BLaER1 treated with 17β-estradiol and CSF1 and Interleukin-3, amounts not matched to agents 10 nM and 100 nM (cell line): Measurements from ENCODE around the gene LPCAT3.
A peak's percentile ranks its signal among the peaks of the same experiment; 100 is the strongest.

Experiments used
- H3K27ac ChIP-seq, 11 experiments: shearing (Covaris generic); formaldehyde crosslinking; 2 replicates each; pipeline ENCODE4 v1.8.1; 2022
- H3K27me3 ChIP-seq, 11 experiments: shearing (Covaris generic); formaldehyde crosslinking; 2 replicates each; pipeline ENCODE4 v1.8.1; 2022
- H3K36me3 ChIP-seq, 11 experiments: shearing (Covaris generic); formaldehyde crosslinking; 2 replicates each; pipeline ENCODE4 v1.8.1; 2022
- H3K4me1 ChIP-seq, 10 experiments: shearing (Covaris generic); formaldehyde crosslinking; 2 replicates each; pipeline ENCODE4 v1.8.1; 2022
- H3K4me2 ChIP-seq, 11 experiments: shearing (Covaris generic); formaldehyde crosslinking; 2 replicates each; pipeline ENCODE4 v1.8.1; 2022
- H3K4me3 ChIP-seq, 10 experiments: shearing (Covaris generic); formaldehyde crosslinking; 2 replicates each; pipeline ENCODE4 v1.8.1; 2022
- H3K9ac ChIP-seq, 11 experiments: shearing (Covaris generic); formaldehyde crosslinking; 2 replicates each; pipeline ENCODE4 v1.8.1; 2022
- H3K9me3 ChIP-seq, 11 experiments: shearing (Covaris generic); formaldehyde crosslinking; replicated peaks in 1 of 11; 2 replicates each; pipeline ENCODE4 v1.8.1; 2022
- H4K20me1 ChIP-seq, 11 experiments: shearing (Covaris generic); formaldehyde crosslinking; 2 replicates each; pipeline ENCODE4 v1.8.1; 2022
- Cebpa-rat ChIP-seq, 11 experiments: shearing (Covaris generic); IDR thresholded peaks; 2 replicates each; pipeline ENCODE4 v1.8.1; 2022

The LPCAT3 gene

DNA sequence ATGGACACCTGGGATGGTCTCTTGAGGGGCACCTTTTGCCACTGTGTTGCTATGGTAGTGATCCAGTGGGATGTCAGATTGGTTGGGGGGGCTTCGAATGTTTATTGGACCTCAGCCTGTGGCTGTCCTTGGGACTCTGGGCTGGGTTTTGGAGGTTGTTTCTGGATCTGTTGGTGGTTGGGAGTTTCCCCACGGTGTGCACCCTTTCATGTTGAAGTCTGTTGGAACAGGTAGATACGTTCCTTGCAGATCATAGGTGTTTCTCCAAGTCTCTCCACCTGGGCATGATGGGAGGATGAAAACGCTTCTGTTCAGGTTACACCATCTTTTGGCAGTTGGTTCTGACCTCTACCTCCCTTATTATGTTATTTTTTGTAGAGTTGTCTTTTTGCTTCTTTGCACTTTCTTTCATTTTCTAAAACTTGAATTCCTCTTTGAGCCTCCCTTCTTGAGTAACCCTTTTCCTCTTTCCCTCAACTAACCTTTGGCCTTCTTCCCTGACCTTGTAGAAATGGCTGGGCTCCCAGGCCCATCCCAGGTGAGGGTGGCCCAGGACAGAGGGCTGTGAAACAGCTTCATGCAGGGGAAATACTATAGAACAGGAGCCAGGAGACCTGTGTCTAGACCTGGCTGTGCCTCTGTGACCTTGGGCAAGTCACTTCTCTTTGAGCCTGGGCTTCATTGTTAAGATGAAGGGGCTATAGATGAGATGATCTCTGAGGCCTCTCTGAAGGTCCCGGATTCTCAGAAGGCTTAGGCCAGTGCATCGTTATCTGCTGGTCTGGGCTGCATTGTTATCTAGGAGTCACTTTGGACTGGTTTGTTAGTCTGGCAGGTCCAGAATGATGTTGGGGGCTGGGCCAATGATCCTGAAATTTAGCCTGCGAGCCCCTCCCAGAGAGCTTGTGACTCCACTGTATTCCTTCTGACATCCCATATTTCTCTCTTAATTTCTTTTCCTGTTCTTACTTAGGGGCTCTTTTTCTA, 88.5 kb downstream of the LPCAT3 start:
- peaks cover 5 to 53% (median 31%) of the 10 kb centered on the region in 11 experiments; a peak in 18 of 22 replicates for H4K20me1 ChIP-seq

DNA sequence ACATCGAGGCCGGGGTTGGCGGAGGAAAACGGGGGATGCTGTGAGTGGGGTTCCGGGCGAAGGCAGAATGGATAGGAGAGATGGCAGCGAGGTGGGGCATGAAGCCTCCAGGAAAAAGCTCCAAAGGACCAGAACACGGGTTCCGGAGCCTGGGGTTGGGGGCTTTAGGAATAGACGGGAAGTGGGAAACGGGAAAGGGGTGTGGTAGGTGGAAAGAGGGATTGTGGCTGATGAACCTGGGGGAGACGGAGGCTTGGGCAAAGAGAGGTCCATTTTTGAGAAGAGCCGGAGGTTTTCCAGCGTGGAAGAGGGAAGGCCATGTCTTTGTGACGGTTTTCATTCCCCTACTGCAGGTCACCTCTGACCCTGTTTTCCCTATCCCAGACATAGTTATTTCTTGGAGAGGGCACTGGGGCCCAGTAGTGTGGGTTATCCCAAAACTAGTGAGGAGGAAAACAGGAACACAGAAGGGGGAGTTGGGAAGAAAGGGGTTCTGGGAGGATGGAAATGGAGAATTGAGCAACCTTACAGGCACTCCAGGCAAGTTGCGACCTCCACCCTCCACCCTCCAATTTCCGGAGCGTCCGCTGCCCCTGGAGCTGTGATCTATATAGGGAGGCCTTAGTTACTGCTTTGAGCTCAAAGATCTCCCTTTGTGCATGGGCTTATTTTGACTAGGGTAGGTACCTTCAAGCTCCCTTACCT, 89.4 kb downstream of the LPCAT3 start:
- Histone ChIP-seq H3K4me1 (peaks cover 69 to 87% (median 82%) of the 10 kb centered on the region in 10 experiments), H3K27ac (peak overlapping the region; percentile 86 to 95 (median 89)), H3K4me2 (peak overlapping the region; percentile 85 to 98 (median 94)), H3K9me3 (no peaks in the 10 kb centered on the region), H4K20me1 (peaks cover 5 to 46% (median 31%) of the 10 kb centered on the region in 11 experiments; a peak in 18 of 22 replicates), H3K27me3 (no peaks in the 10 kb centered on the region), H3K4me3 (peak overlapping the region; percentile 69 to 82 (median 78)), H3K9ac (peak overlapping the region; percentile 88 to 93 (median 91)), H3K36me3 (peaks cover 6 to 22% (median 9%) of the 10 kb centered on the region in 11 experiments)
- TF ChIP-seq Cebpa-rat (IDR thresholded peaks at IDR 0.05), result no peak

More for the DNA sequence above, 88.5 kb downstream of the LPCAT3 start:
- no peak for TF ChIP-seq Cebpa-rat (IDR thresholded peaks at IDR 0.05)
- Histone ChIP-seq H3K9me3 (no peaks in the 10 kb centered on the region), H3K4me2 (peak overlapping the region; percentile 85 to 98 (median 94)), H3K4me3 (peak overlapping the region; percentile 69 to 82 (median 78)), H3K27me3 (no peaks in the 10 kb centered on the region), H3K27ac (peak overlapping the region in 6 of 11 experiments; percentile 1 to 95 (median 90); a peak in 6 of 22 replicates), H3K9ac (peak overlapping the region; percentile 88 to 93 (median 91)), H3K36me3 (peaks cover 15 to 31% (median 18%) of the 10 kb centered on the region in 11 experiments), H3K4me1 (peaks cover 70 to 87% (median 82%) of the 10 kb centered on the region in 10 experiments)

DNA sequence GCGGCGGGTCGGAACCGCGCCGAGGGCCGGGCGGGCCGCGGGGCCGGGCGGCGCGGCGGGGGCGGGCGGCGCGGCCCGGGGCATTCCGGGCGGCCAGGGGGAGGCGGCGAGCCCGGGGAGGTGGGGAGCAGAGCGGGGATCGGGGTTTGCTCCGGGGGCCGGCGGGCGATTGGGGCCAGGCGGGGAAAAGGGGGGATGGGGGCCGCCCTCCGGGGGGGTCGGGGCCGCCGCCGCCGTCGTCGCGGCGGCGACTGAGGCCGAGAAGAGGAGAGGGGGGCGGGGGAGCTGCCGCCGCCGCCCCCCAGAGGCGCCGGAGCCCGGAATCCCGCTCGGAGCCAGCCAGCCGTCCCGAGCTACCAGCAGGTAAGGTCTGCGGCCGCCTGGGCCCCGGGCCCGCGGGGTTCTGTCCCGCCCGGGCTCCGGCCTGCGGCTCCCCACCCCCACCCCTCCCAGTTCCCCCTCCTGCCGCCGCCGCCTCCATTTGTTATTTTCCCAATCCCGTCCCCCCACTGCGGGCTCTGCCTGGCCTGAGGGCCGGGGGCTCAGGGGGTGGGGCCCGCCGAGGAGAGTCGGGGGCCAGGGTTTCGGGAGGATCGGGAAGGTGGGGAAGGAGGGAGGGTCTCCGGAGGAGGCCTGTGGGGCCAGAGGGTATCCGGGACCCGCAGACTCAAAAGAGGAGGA, 90.1 kb downstream of the LPCAT3 start:
- peak overlapping the region; percentile 86 to 95 (median 89) for H3K27ac ChIP-seq
- peaks cover 70 to 87% (median 82%) of the 10 kb centered on the region in 10 experiments for H3K4me1 ChIP-seq
- no peak for TF ChIP-seq Cebpa-rat (IDR thresholded peaks at IDR 0.05)

GRCh38 chr12:6927379-6928021, 90.8 kb downstream of the LPCAT3 start, which contains the start of gene ATN1:
TSS of gene ATN1 (plus strand) at chr12:6927959. CDS start at chr12:6934002, 6,043 bp downstream.
- peak within 1 kb of the TSS; percentile 69 to 82 (median 78) for H3K4me3 ChIP-seq
- H3K4me1 ChIP-seq, result peaks cover 72 to 88% (median 82%) of the 10 kb centered on the region in 10 experiments
- no peaks in the 10 kb centered on the region for H3K27me3 ChIP-seq
- H3K9ac ChIP-seq, result peak within 1 kb of the TSS; percentile 88 to 93 (median 91)
- H3K36me3 ChIP-seq, result peaks cover 0 to 12% (median 0%) of the 10 kb centered on the region in 11 experiments; a peak in 3 of 22 replicates
- H4K20me1 ChIP-seq, result peaks cover 5 to 34% (median 24%) of the 10 kb centered on the region in 11 experiments; a peak in 18 of 22 replicates
- H3K27ac ChIP-seq, result peak within 1 kb of the TSS; percentile 86 to 95 (median 89)
- no peaks in the 10 kb centered on the region for H3K9me3 ChIP-seq
- TF ChIP-seq Cebpa-rat (IDR thresholded peaks at IDR 0.05), result no peak
- H3K4me2 ChIP-seq, result peak within 1 kb of the TSS; percentile 90 to 98 (median 95)

More for the DNA sequence above, 90.1 kb downstream of the LPCAT3 start:
- Histone ChIP-seq H4K20me1 (peaks cover 5 to 39% (median 26%) of the 10 kb centered on the region in 11 experiments; a peak in 18 of 22 replicates), H3K27me3 (no peaks in the 10 kb centered on the region), H3K9me3 (no peaks in the 10 kb centered on the region), H3K4me3 (peak overlapping the region; percentile 69 to 82 (median 78)), H3K9ac (peak overlapping the region; percentile 88 to 93 (median 91)), H3K36me3 (peaks cover 0 to 15% (median 4%) of the 10 kb centered on the region in 11 experiments; a peak in 11 of 22 replicates), H3K4me2 (peak overlapping the region; percentile 85 to 98 (median 94))
